ENCODE measurements around the gene VWA3A. TPM values are rescaled to one million over a fixed set of nuclear protein-coding genes. Genes with fewer than 3 reads are reported as not detected.
"Not testable (repeated sequence)": the region's sequence is repeated elsewhere in the genome, so short reads cannot be mapped to it uniquely, and the experiment has no call there.

Gene VWA3A
- total RNA-seq, 1 donor = under 0.01 TPM

DNA sequence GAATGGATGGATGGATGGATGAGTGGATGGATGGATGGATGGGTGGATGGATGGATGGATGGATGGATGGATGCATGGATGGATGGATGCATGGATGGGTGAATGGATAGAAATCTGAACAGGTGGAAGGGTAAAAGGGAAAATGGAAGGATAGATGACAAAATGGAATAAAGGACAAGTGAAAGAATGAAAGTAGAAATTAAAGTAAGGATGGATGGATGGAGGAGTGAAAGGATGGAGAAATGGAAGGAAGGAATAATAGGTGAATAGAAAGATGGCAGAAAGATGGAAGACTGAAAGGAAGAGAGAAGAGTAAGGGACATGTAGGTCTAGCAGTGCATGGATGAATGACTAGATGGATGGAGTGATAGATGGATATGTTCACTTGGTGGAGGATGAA lies 29.9 kb downstream of the VWA3A start:
- H3K4me3 ChIP-seq (ENCODE audit: low read depth, low read length) = no peak overlapping the region
- TF ChIP-seq, protein P1, sequence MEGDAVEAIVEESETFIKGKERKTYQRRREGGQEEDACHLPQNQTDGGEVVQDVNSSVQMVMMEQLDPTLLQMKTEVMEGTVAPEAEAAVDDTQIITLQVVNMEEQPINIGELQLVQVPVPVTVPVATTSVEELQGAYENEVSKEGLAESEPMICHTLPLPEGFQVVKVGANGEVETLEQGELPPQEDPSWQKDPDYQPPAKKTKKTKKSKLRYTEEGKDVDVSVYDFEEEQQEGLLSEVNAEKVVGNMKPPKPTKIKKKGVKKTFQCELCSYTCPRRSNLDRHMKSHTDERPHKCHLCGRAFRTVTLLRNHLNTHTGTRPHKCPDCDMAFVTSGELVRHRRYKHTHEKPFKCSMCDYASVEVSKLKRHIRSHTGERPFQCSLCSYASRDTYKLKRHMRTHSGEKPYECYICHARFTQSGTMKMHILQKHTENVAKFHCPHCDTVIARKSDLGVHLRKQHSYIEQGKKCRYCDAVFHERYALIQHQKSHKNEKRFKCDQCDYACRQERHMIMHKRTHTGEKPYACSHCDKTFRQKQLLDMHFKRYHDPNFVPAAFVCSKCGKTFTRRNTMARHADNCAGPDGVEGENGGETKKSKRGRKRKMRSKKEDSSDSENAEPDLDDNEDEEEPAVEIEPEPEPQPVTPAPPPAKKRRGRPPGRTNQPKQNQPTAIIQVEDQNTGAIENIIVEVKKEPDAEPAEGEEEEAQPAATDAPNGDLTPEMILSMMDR (IDR thresholded peaks at IDR 0.05; ENCODE audit: insufficient read depth, low read depth, low read length) = no peak
- no peak for DNase-seq (ENCODE audit: low read depth)

DNA sequence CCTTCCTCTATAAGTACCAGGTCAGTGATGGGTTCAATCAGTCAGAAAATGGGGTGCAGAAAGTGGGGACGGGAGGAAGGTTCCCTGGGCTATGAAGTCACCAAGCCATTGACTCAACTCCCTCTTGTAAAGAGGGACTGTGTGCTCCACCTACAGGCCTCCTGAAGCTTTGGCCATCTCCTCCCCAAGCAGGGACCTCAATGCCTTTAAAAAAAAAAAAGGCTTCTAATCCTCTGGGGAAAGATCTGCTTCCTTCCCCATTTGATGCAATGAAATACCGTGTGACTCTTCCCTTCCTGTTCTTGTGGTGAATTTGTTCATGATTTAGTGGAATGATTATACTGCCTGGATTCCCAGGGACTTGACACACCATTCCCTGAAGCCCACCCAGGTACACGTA lies 30.8 kb downstream of the VWA3A start:
- H3K4me3 ChIP-seq (ENCODE audit: low read depth, low read length) = no peak overlapping the region
- TF ChIP-seq, protein P1 (IDR thresholded peaks at IDR 0.05; ENCODE audit: insufficient read depth, low read depth, low read length) = peak; percentile 4
- no peak for DNase-seq (ENCODE audit: low read depth)

DNA sequence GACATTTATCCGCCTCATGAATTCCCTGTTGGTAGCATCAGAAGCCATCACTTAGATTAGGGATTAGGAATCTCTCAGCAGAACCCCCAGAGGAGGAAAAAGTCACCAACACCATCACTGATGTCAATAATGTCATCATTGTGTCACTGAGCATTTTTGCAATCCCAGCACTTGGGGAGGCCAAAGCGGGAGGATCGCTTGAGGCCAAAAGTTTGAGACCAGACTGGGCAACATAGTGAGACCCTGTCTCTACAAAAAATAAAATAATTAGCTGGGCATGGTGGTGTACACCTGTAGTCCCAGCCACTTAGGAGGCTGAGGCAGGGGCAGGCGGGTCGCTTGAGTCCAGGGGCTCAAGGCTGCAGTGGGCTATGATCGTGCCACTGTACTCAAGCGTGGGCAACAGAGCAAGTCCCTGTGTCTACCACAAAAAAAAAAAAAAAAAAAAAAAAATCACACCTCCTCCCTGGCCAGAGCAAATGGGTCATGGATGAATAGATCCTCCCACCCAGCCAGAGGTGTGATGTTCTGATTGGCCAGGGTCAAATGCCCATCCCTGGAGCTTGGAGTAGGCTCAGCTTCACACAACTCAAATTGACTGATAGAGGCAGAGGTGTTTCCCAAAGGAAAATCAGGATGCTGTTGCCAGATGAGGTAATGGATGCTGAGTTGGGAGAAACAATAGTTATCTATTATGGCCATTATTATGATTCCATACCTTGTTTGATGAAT lies 31.6 kb downstream of the VWA3A start:
- TF ChIP-seq, protein P1 (IDR thresholded peaks at IDR 0.05; ENCODE audit: insufficient read depth, low read depth, low read length) = no peak
- H3K4me3 ChIP-seq (ENCODE audit: low read depth, low read length) = no peak overlapping the region
- no peak for DNase-seq (ENCODE audit: low read depth)

DNA sequence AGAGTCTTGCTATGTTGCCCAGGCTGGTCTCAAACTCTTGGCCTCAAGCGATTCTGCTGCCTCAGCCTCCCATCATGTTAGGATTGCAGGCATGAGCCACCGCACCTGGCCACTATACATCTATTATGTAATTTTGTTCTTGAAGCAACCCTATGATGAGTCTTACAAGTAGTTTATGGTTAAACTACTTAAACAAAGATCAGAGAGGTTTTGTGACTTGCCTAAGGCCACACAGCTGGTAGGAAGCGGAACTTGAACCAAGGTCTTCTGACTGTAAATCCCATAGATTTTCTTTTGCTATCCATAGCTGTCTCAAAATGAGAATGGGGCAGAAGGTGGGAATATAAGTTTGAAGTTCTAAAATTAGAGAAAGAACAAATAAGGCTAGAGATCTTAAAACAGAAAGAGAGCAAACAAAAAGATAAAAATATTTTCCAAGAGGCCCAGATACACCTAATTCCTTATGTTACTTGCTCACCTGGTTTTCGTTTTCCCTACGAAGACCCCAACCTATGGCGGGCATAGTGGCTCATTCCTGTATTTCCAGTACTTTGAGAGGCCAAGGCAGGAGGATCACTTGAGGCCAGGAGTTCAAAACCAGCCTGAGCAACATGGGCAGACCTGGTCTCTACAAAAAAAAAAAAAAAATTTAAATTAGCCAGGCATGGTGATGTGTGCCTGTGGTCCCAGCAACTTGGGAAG lies 32.4 kb downstream of the VWA3A start:
- TF ChIP-seq, protein P1 (IDR thresholded peaks at IDR 0.05; ENCODE audit: insufficient read depth, low read depth, low read length) = no peak
- no peak overlapping the region for H3K4me3 ChIP-seq (ENCODE audit: low read depth, low read length)
- DNase-seq (ENCODE audit: low read depth) = no peak

DNA sequence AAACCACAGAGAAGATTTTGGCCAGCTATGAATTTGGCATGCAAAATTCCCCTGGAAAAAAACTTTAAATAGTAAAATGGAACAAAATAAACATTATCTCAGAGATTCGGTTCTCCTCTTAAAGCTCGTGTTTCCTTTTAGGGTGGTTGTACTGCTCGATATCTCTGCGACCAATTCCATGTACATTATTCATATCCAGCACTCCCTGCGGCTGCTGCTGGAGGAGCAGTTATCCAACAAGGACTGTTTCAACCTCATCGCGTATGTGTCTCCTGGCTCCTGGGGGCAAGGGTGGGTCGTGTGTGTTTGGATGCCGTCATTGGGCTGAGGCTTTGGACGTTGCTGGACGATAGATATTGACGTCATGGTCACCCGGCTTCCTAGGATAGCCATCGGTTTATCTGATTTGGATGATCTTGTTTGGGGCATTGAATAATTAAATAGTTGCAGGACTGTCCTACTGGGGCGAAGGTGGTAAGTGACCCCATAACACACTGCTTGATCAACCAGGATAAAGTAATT lies 33.8 kb downstream of the VWA3A start:
- TF ChIP-seq, protein P1 (IDR thresholded peaks at IDR 0.05; ENCODE audit: insufficient read depth, low read depth, low read length) = no peak
- H3K4me3 ChIP-seq (ENCODE audit: low read depth, low read length) = no peak overlapping the region
- no peak for DNase-seq (ENCODE audit: low read depth)

DNA sequence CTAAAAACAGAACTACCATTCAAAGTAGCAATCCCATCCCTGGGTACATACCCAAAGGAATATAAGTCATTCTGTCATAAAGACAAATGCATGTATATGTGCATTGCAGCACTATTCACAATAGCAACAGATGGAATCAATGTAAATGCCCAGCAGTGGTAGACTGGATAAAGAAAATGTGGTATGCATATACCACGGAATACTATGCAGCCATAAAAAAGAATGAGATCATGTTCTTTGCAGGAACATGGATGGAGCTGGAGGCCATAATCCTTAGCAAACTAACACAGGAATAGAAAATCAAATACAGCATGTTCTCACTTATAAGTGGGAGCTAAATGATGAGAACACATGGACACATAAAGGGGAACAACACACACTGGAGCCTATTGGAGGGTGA lies 36.2 kb downstream of the VWA3A start:
- H3K4me3 ChIP-seq (ENCODE audit: low read depth, low read length); DNase-seq (ENCODE audit: low read depth): not testable (repeated sequence)

DNA sequence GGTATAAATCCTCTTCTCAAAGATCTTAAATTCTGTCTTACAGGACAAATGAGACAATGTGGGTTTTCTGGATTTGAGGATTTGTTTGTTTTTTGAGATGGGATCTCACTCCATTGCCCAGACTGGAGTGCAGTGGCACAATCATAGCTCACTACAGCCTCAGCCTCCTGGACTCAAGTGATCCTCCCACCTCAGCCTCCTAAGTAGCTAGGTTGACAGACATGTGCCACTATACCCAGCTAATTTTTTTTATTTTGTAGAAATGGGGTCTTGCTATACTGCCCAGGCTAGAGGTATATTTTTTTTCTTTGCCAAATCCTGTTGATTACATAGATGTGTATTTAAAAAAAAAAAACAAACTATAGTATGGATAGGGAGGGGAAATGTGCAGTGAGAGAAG lies 38.2 kb downstream of the VWA3A start:
- DNase-seq (ENCODE audit: low read depth) = no peak
- H3K4me3 ChIP-seq (ENCODE audit: low read depth, low read length) = no peak overlapping the region
- TF ChIP-seq, protein P1 (IDR thresholded peaks at IDR 0.05; ENCODE audit: insufficient read depth, low read depth, low read length) = no peak

Measured in fibroblast of villous mesenchyme (primary cell).